Neural cell (in vitro differentiated cells): ENCODE data around the gene ARHGAP35. TPM values are rescaled to one million over a fixed set of nuclear protein-coding genes. Genes with fewer than 3 reads are reported as not detected.

ENCODE experiments used
- H2AFZ ChIP-seq: fragments of 200-600, 300-800 bp; sonication (generic), shearing (Covaris generic); 2 replicates; pipeline ENCODE4 v1.6.0; 2014; ENCODE audit warnings: low read depth, mild to moderate bottlenecking, antibody characterized with exemption, low read length, moderate library complexity
- H3F3A ChIP-seq: fragments of 200-600 bp; shearing (Covaris generic); 2 replicates; pipeline ENCODE4 v1.6.1; 2016; ENCODE audit warnings: mild to moderate bottlenecking, moderate library complexity, mixed read lengths, antibody characterized with exemption, low read length; ENCODE audit not compliant: insufficient read depth, poor library complexity, severe bottlenecking
- H3K27ac ChIP-seq: fragments of 200-600, 300-800 bp; sonication (generic), shearing (Covaris generic); 2 replicates; pipeline ENCODE4 v1.5.1; 2014; ENCODE audit warnings: mild to moderate bottlenecking, low read length, moderate library complexity
- H3K27me3 ChIP-seq: fragments of 300-800, 200-600 bp; sonication (generic), shearing (Covaris generic); 2 replicates; pipeline ENCODE4 v1.6.0; 2014; ENCODE audit warnings: mild to moderate bottlenecking, low read depth, low read length, moderate library complexity; ENCODE audit not compliant: insufficient read depth
- H3K36me3 ChIP-seq: fragments of 300-800, 200-600 bp; sonication (generic), shearing (Covaris generic); 2 replicates; pipeline ENCODE4 v1.5.1; 2014; ENCODE audit warnings: mild to moderate bottlenecking, antibody characterized with exemption, low read length, moderate library complexity; ENCODE audit not compliant: insufficient read depth
- H3K4me2 ChIP-seq: fragments of 300-800, 200-600 bp; sonication (generic), shearing (Covaris generic); 2 replicates; pipeline ENCODE4 v1.6.0; 2014; ENCODE audit warnings: mild to moderate bottlenecking, low read length
- H3K4me3 ChIP-seq: fragments of 300-800, 200-600 bp; sonication (generic), shearing (Covaris generic); 2 replicates; pipeline ENCODE4 v1.5.1; 2014; ENCODE audit warnings: mild to moderate bottlenecking, low read length, moderate library complexity
- H3K79me2 ChIP-seq: fragments of 200-600 bp; shearing (Covaris generic); replicated peaks from 2 replicates; pipeline ENCODE4 v1.6.0; 2014; ENCODE audit warnings: mild to moderate bottlenecking, low read length, moderate library complexity; ENCODE audit not compliant: insufficient read depth
- H3K9ac ChIP-seq: fragments of 300-800, 200-600 bp; sonication (generic), shearing (Covaris generic); 2 replicates; pipeline ENCODE4 v1.6.1; 2016; ENCODE audit warnings: mild to moderate bottlenecking, low read length, mixed read lengths
- H3K9me2 ChIP-seq: fragments of 200-600 bp; shearing (Covaris generic); 2 replicates; pipeline ENCODE4 v1.6.1; 2016; ENCODE audit warnings: mild to moderate bottlenecking, low read length, mixed read lengths; ENCODE audit not compliant: insufficient read depth
- H3K9me3 ChIP-seq: fragments of 200-600, 300-800 bp; sonication (generic), shearing (Covaris generic); 2 replicates; pipeline ENCODE4 v1.6.1; 2016; ENCODE audit warnings: mild to moderate bottlenecking, mixed run types, low read length, moderate library complexity, mixed read lengths
- H4K20me1 ChIP-seq: fragments of 200-600 bp; shearing (Covaris generic); 2 replicates; pipeline ENCODE4 v1.6.1; 2016; ENCODE audit warnings: mild to moderate bottlenecking, mixed run types; ENCODE audit not compliant: insufficient read depth
- MXI1 ChIP-seq: fragments of 450-650 bp; conservative IDR thresholded peaks from 2 replicates; pipeline ENCODE4 v1.6.1; 2014; ENCODE audit warnings: antibody characterized with exemption, mild to moderate bottlenecking; ENCODE audit not compliant: poor library complexity, severe bottlenecking
- POLR2AphosphoS5 ChIP-seq: IDR thresholded peaks from 2 replicates; pipeline ENCODE4 v1.6.1; 2012
- polyA plus RNA-seq: library from polyadenylated mRNA; depleted of rRNA; stranded (reverse); fragments of >200 nt; gene quantifications from 2 replicates; pipeline ENCODE4 v1.2.3, GENCODE V29; 2014
- TF ChIP-seq, protein P1 (sequence below): IDR thresholded peaks from 2 replicates; pipeline ENCODE4 v1.6.1; 2012; ENCODE audit warnings: borderline replicate concordance

Gene ARHGAP35
- polyA plus RNA-seq, 1 donor from 2014 or later = 29.5 TPM

DNA sequence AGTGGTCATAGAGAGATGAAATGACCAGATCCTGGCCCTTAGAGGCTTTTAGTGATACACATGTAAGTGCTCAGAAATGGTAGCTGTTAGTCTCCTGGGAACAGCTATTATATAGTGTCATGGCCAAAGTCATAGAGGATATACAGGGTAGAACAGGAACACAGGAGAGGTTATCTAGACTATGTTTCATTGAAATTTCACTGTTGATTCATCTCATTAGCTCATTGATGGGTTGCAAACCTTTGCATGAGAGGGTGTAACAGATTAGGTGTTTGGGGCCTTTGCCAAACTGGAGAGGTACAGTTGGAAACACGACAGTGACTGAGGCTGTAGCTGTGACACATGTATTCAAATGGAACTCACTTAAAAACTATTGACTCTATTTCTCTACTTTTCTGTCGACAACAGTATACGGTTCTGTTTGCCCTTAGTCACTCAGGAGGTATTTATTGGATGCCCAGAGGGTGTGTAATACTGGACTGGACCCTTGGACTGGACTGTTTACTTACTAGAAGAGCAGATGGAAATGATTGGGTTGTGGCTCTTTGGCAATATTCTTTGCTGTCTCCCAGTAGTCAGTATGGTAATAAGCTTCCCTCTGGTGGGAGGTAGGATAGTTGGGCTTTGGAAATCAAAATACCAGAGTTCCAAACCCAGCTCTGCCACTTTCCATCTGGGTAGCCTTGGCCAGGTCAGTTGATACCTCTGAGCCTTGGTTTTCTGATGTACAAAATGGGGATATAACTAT is 29.8 kb downstream of the ARHGAP35 start:
- TF ChIP-seq, protein P1, sequence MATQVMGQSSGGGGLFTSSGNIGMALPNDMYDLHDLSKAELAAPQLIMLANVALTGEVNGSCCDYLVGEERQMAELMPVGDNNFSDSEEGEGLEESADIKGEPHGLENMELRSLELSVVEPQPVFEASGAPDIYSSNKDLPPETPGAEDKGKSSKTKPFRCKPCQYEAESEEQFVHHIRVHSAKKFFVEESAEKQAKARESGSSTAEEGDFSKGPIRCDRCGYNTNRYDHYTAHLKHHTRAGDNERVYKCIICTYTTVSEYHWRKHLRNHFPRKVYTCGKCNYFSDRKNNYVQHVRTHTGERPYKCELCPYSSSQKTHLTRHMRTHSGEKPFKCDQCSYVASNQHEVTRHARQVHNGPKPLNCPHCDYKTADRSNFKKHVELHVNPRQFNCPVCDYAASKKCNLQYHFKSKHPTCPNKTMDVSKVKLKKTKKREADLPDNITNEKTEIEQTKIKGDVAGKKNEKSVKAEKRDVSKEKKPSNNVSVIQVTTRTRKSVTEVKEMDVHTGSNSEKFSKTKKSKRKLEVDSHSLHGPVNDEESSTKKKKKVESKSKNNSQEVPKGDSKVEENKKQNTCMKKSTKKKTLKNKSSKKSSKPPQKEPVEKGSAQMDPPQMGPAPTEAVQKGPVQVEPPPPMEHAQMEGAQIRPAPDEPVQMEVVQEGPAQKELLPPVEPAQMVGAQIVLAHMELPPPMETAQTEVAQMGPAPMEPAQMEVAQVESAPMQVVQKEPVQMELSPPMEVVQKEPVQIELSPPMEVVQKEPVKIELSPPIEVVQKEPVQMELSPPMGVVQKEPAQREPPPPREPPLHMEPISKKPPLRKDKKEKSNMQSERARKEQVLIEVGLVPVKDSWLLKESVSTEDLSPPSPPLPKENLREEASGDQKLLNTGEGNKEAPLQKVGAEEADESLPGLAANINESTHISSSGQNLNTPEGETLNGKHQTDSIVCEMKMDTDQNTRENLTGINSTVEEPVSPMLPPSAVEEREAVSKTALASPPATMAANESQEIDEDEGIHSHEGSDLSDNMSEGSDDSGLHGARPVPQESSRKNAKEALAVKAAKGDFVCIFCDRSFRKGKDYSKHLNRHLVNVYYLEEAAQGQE = no peak
- TF ChIP-seq POLR2AphosphoS5 = peak; percentile 51
- Histone ChIP-seq H3K9me3 (no peaks in the 10 kb centered on the region), H4K20me1 (no peaks in the 10 kb centered on the region), H3K4me3 (no peak overlapping the region), H2AFZ (no peak overlapping the region), H3F3A (no peaks in the 10 kb centered on the region), H3K27me3 (no peaks in the 10 kb centered on the region), H3K4me2 (no peak overlapping the region), H3K79me2 (peaks cover 78% of the 10 kb centered on the region), H3K9ac (no peak overlapping the region), H3K36me3 (no peaks in the 10 kb centered on the region), H3K9me2 (no peaks in the 10 kb centered on the region), H3K27ac (no peak overlapping the region)

DNA sequence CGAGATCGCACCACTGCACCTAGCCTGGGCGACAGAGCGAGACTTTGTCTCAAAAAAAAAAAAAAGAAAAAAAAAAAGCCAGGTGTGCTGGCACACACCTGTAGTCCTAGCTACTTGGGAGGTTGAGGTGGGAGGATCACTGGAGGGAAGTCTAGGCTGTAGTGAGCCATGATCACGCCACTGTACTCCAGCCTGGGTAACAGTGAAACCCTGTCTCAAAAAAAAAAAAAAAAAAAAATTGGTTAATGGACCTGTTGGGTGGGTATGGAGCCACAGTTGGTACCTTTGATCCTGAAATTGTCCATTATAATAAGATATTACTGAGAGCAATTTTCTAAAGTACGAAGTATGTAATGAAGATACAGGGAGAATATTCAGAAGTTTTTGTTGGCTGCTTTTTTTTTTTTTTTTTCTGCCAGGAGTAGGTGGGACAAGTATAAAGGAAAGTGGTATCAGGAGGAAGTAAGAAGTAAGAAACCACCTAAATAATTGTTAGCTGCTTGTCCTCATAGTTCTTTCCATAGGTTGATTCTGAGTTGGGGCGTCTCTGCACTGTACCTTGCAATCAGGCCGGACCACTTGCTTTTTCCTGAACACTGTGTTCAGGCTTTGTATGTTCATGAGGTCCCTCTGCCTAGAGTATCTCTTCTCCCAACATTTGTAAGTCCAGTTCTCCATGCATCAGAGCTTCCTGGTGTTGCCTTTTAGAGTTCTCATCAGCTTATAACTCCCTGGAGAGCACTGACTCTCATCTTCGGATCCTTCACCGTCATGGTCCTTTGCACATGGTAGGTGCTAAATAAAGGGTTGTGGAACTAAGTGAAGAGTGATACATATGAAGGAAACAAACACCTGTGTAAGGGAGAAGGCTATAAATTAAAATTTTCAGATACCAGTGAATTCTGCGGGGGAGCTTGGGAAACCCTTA is 31.7 kb downstream of the ARHGAP35 start:
- H2AFZ ChIP-seq = no peak overlapping the region
- H3F3A ChIP-seq = no peaks in the 10 kb centered on the region
- H3K9me3 ChIP-seq = no peaks in the 10 kb centered on the region
- H3K79me2 ChIP-seq = peaks cover 74% of the 10 kb centered on the region
- no peak overlapping the region for H3K9ac ChIP-seq
- H3K4me3 ChIP-seq = no peak overlapping the region
- H3K27ac ChIP-seq = no peak overlapping the region
- H3K4me2 ChIP-seq = no peak overlapping the region
- H3K9me2 ChIP-seq = no peaks in the 10 kb centered on the region
- no peaks in the 10 kb centered on the region for H3K36me3 ChIP-seq
- TF ChIP-seq MXI1 = no peak
- TF ChIP-seq, protein P1 = no peak
- no peaks in the 10 kb centered on the region for H4K20me1 ChIP-seq
- no peaks in the 10 kb centered on the region for H3K27me3 ChIP-seq
